Raji (cell line): ENCODE results near the gene CLSTN2.

Experiments
- POLR2A ChIP-seq: IDR thresholded peaks from 2 replicates; pipeline ENCODE4 v1.6.1; 2011; ENCODE audit warnings: low read depth, low read length, control low read depth; ENCODE audit not compliant: insufficient read depth

Gene CLSTN2

GRCh38 chr3:140086642-140087041 is 151.7 kb downstream of the CLSTN2 start:
- TF ChIP-seq POLR2A, result no peak

GRCh38 chr3:140088058-140088457 is 153.1 kb downstream of the CLSTN2 start:
- no peak for TF ChIP-seq POLR2A

GRCh38 chr3:140088513-140088912 is 153.5 kb downstream of the CLSTN2 start:
- no peak for TF ChIP-seq POLR2A

- TF ChIP-seq POLR2A, result no peak
Measured at GRCh38 chr3:140089403-140090072, 154.6 kb downstream of the CLSTN2 start.

- no peak for TF ChIP-seq POLR2A
Measured at GRCh38 chr3:140091143-140091542, 156.2 kb downstream of the CLSTN2 start.

GRCh38 chr3:140092848-140093536 is 158.0 kb downstream of the CLSTN2 start:
- no peak for TF ChIP-seq POLR2A

- no peak for TF ChIP-seq POLR2A
Measured at GRCh38 chr3:140093742-140094141, 158.8 kb downstream of the CLSTN2 start.

GRCh38 chr3:140094487-140094886 is 159.5 kb downstream of the CLSTN2 start:
- TF ChIP-seq POLR2A, result no peak

GRCh38 chr3:140096037-140096436 is 161.1 kb downstream of the CLSTN2 start:
- TF ChIP-seq POLR2A, result no peak

GRCh38 chr3:140097874-140098635 is 163.1 kb downstream of the CLSTN2 start:
- TF ChIP-seq POLR2A, result no peak

GRCh38 chr3:140100479-140100878 is 165.5 kb downstream of the CLSTN2 start:
- TF ChIP-seq POLR2A, result no peak

- TF ChIP-seq POLR2A, result no peak
Measured at GRCh38 chr3:140103166-140103565, 168.2 kb downstream of the CLSTN2 start.

GRCh38 chr3:140103986-140104645 is 169.1 kb downstream of the CLSTN2 start:
- no peak for TF ChIP-seq POLR2A

GRCh38 chr3:140113996-140114788 is 179.2 kb downstream of the CLSTN2 start:
- no peak for TF ChIP-seq POLR2A

- no peak for TF ChIP-seq POLR2A
Measured at GRCh38 chr3:140114789-140115080, 179.8 kb downstream of the CLSTN2 start.

GRCh38 chr3:140117096-140117526 is 182.1 kb downstream of the CLSTN2 start:
- no peak for TF ChIP-seq POLR2A
